RWPE1 (cell line): Measurements from ENCODE around the gene AACS.

Experiments used
- CTCF ChIA-PET: fragments of 350-600 bp; sonication (Branson Sonifier 250); formaldehyde crosslinking; extraction: SDS; loops from one replicate; lab custom pipeline; 2021; lab: Yijun Ruan, JAX
- POLR2A ChIA-PET: fragments of 400-600 bp; formaldehyde crosslinking; extraction: SDS; loops from one replicate; lab custom pipeline; 2020; ENCODE audit warnings: antibody characterized with exemption; ENCODE audit not compliant: low non-redundant PET; lab: Yijun Ruan, JAX
- DNase-seq: peaks from one replicate; pipeline ENCODE4 v3.0.0; 2012; ENCODE audit warnings: low spot score
- H3K27ac ChIP-seq: fragments of 450-650 bp; 2 replicates; pipeline ENCODE4 v1.5.1; 2017
- TF ChIP-seq, protein P1 (sequence below): fragments of 450-650 bp; conservative IDR thresholded peaks from 2 replicates; pipeline ENCODE4 v1.5.1; 2017; ENCODE audit warnings: low read depth, mild to moderate bottlenecking

AACS gene

DNA sequence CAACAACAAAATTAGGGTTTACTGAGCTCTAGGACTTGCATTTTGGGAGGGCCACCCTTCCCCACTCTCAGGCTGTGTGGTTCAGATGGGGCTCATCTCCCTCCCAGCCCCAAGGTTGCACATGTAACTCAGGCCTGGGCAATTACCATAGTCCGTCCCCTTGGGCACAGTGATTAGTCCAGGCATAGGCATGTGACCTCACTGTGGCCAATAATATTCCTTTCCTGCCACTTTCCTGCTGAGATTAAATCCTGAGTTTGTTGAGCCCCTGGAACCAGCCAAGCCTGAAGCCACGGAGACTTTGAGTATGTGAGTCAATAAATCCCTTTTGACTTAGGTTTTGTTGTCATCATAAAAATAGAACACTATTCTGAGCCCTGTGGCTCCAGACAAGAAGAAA lies 113.0 kb downstream of the AACS start:
- POLR2A ChIA-PET, result no interaction called here

DNA sequence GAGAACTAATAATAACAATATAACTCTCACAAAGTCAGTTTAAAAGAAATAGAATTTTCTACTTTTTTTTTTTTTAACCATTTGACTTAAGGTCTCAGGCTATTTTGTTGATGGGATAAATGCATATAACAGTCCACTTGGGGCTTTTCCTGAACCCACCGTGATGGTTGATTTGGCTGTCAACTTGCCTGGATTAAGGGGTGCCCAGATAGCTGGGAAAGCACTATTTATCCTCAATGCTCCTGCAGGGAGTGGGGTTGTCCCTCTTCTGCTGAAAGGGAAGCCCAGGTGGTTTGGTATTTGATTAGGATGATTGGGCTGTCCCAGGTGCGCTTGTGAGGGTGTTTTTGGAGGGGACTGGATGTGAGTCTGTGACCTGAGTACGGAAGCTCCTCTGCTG lies 114.9 kb downstream of the AACS start:
- DNase-seq, result no peak
- CTCF ChIA-PET, result interaction anchor here (1.2 kb wide), 1 partner anchor 23 kb away, joined by 4 read pairs; no protein-coding TSS in a partner anchor
- no peak overlapping the region for H3K27ac ChIP-seq
- TF ChIP-seq, protein P1, sequence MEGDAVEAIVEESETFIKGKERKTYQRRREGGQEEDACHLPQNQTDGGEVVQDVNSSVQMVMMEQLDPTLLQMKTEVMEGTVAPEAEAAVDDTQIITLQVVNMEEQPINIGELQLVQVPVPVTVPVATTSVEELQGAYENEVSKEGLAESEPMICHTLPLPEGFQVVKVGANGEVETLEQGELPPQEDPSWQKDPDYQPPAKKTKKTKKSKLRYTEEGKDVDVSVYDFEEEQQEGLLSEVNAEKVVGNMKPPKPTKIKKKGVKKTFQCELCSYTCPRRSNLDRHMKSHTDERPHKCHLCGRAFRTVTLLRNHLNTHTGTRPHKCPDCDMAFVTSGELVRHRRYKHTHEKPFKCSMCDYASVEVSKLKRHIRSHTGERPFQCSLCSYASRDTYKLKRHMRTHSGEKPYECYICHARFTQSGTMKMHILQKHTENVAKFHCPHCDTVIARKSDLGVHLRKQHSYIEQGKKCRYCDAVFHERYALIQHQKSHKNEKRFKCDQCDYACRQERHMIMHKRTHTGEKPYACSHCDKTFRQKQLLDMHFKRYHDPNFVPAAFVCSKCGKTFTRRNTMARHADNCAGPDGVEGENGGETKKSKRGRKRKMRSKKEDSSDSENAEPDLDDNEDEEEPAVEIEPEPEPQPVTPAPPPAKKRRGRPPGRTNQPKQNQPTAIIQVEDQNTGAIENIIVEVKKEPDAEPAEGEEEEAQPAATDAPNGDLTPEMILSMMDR, result no peak
- POLR2A ChIA-PET, result interaction anchor here (0.6 kb wide), 1 partner anchor 128 kb away, joined by 3 read pairs; no protein-coding TSS in a partner anchor

More for the DNA sequence above, 113.0 kb downstream of the AACS start:
- H3K27ac ChIP-seq, result no peak overlapping the region
- DNase-seq, result no peak
- CTCF ChIA-PET, result interaction anchor here (0.6 to 1.0 kb wide), 2 partner anchors 8 to 207 kb away, joined by 3 read pairs; partner anchors contain the start of gene TMEM132B
- TF ChIP-seq, protein P1, result no peak

DNA sequence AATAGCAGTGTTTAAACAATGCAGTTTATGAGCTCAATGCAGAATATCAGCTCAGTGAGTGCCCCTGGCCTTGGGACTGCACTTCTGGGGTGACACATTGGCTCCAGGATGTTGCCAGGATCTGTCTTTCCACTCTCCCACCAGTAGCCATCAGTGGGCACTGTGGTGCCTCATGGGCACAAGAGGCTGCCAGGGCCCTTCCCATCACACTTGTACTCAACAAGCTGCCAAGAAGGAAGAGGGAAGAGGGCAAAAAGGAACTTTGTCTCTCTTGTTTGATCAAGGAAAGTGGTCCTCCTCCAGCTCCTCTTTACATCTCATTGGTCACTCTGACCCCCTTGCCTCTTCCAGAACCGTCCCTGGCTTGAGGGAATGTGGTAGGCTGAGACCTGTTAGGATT lies 115.9 kb downstream of the AACS start:
- no peak overlapping the region for H3K27ac ChIP-seq
- TF ChIP-seq, protein P1, result no peak
- ChIA-PET CTCF (interaction anchor here (1.2 kb wide), 1 partner anchor 22 kb away, joined by 4 read pairs; no protein-coding TSS in a partner anchor), POLR2A (no interaction called here)
- DNase-seq, result no peak

DNA sequence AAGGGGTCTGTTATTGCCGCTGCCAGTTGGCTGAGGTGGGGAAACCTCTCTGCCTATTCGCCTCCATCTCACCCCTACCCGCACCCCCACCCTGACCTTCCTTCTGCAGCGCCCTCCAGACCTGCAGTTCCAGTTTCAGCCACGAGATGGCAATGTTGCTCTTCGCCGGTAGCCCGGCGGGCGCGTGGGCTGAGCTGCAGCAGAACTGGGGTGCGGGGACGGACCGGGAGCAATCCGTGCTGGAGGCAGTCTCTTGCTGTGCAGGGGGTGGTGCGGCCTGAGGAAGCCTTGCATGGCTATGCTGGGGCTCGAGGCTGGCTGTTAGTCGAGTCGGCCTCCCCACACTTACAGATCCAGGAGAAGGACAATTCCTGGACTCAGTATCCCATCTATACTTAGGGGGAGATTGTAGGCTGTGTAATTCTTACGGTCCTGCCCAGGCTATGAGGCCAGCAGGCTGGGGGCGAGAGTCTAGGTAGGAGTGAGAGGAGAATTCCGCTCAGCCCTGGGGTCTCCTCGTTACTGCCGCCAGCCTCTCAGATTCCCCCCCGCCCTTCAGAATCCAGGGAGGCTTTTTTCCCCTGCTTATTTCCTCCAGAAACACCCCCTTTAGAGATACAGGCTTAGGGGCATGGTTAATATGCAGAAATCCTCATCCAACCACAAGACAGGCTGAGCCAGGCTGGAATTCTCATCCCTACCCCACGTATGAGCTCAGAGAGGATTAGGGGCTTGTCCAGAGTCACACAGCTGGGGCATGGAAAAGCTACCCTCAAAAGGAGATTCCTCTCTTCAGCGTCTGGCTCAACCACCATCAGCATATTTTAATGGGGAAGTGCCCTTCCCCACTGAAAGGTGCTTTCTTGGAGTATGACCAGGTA lies 118.2 kb downstream of the AACS start:
- ChIA-PET POLR2A (no interaction called here), CTCF (interaction anchor here (0.5 to 1.8 kb wide), 21 partner anchors 14 to 557 kb away, joined by 3 to 7 read pairs (median 3); no protein-coding TSS in a partner anchor)
- peak; percentile 88 for DNase-seq
- no peak overlapping the region for H3K27ac ChIP-seq
- TF ChIP-seq, protein P1, result peak; percentile 98

DNA sequence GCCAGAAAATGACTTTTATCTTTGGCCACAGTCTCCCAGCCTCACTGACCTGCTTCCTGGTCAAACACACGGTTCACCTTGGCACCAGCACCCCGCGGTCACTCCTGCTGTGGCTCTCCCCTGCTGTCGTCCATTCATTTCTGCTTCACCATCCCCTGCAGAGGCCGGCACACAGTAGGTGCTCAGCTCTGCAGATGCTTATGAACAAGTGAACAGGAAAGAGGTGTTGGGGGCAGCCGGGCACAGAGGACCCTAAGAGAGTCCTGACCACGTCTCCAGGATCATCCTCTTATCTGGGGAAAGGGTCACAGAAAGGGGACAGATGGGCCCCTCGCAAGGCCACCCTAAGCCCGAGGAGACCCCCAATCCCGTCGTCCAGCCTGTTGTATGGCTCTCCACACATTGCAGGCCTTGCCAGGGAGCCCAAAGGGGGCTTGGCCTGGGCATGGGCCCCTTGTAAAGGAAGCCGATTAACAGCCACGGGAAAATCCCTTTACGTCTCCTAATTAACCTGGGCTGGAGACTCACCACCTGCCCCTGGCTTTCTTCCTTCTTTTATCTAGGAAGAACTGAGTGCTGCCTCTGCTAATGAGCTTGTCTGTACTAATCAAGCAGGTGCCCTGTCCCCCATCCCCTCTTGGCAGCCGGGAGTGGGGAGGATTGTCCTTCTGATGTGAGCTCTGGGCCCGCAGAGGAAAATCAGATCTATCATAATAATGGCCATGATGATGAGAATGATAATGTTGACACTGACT lies 119.2 kb downstream of the AACS start:
- ChIA-PET POLR2A (no interaction called here), CTCF (interaction anchor here (0.7 to 1.8 kb wide), 3 partner anchors 15 to 395 kb away, joined by 3 to 4 read pairs (median 3); no protein-coding TSS in a partner anchor)
- H3K27ac ChIP-seq, result no peak overlapping the region
- TF ChIP-seq, protein P1, result no peak
- DNase-seq, result no peak

DNA sequence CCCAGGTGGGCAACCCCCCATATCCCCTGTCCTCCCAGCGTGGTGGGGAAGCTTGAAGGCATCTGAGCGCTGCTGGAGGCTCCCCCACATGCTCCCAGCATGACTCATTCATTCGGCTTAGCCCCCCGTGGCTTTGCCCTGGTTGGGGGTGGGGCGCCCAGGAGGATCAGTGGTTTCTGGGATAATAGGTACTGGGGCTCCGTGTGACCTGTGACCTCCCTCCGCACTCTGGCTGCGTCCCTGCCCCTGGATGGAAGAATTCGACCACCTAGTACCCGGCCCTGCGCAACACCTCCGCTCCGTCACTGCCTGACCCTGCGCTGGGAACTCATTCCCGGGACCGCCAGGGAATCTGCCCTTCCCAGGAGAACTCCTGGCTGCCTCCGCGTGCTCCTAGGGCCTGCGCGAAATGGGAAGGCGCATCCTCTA lies 120.1 kb downstream of the AACS start:
- H3K27ac ChIP-seq, result no peak overlapping the region
- CTCF ChIA-PET, result interaction anchor here (0.7 to 1.8 kb wide), 3 partner anchors 29 to 394 kb away, joined by 3 to 4 read pairs (median 4); no protein-coding TSS in a partner anchor
- no peak for DNase-seq
- TF ChIP-seq, protein P1, result no peak
- POLR2A ChIA-PET, result no interaction called here
